Measurements from ENCODE around the gene CACYBP. TPM values are rescaled to one million over a fixed set of nuclear protein-coding genes. Genes with fewer than 3 reads are reported as not detected.

Gene CACYBP
- total and polyA plus RNA-seq, 2 of the 8 experiments (the other 6 are each of a cell fraction or from before 2014, with no cell fraction given), result 28.3 to 247 TPM

- Histone ChIP-seq H3K27me3 (replicated peaks in 1 of 4; ENCODE audit: control insufficient read depth in 3 of 4, extremely low read depth in 1 of 4, insufficient read depth in 3 of 4, low read length in 3 of 4) (no peaks in the 10 kb centered on the region; a peak in 1 of 7 replicates), H2BK20ac (ENCODE audit: low read length) (no peak overlapping the region), H3K4me3 (ENCODE audit: extremely low read depth in 1 of 4, insufficient read depth in 2 of 4, low read depth in 3 of 4, low read length in 4 of 4) (no peak overlapping the region), H4K91ac (replicated peaks; ENCODE audit: insufficient read length, low read length) (no peak overlapping the region), H4K8ac (ENCODE audit: extremely low read depth, insufficient read depth, low read length) (no peak overlapping the region), H3K4me2 (ENCODE audit: insufficient read depth in 1 of 2, low read depth in 2 of 2, low read length in 2 of 2) (no peak overlapping the region), H3K23ac (ENCODE audit: insufficient read length) (no peak overlapping the region), H2AK5ac (ENCODE audit: low read depth, low read length) (no peak overlapping the region), H3K9ac (replicated peaks in 1 of 4; ENCODE audit: extremely low read depth in 1 of 4, low read depth in 3 of 4, low read length in 3 of 4) (no peak overlapping the region), H2BK120ac (replicated peaks; ENCODE audit: low read depth, low read length) (no peak overlapping the region), H2AFZ (ENCODE audit: low read length) (no peak overlapping the region), H4K20me1 (replicated peaks in 1 of 2; ENCODE audit: control insufficient read depth in 1 of 2, insufficient read depth in 2 of 2, low read length in 2 of 2) (no peaks in the 10 kb centered on the region), H3K4ac (replicated peaks; ENCODE audit: insufficient read length, low read depth, low read length) (no peak overlapping the region), H4K5ac (ENCODE audit: insufficient read length, low read depth, low read length) (no peak overlapping the region), H3K36me3 (ENCODE audit: control insufficient read depth in 2 of 4, insufficient read depth in 4 of 4, low read length in 3 of 4) (no peaks in the 10 kb centered on the region), H3K79me1 (ENCODE audit: low read depth, low read length) (no peaks in the 10 kb centered on the region), H2BK5ac (ENCODE audit: low read depth, low read length) (no peak overlapping the region), H3K9me3 (ENCODE audit: insufficient read depth in 2 of 2, low read depth in 1 of 2, low read length in 1 of 2) (no peaks in the 10 kb centered on the region), H3K27ac (ENCODE audit: low read depth, low read length) (no peak overlapping the region), H3K4me1 (replicated peaks in 1 of 4; ENCODE audit: control insufficient read depth in 3 of 4, insufficient read depth in 4 of 4, low read length in 3 of 4) (peaks cover 0 to 6% (median 2%) of the 10 kb centered on the region in 4 experiments; a peak in 3 of 7 replicates), H3K79me2 (ENCODE audit: control insufficient read depth in 1 of 2, insufficient read depth in 2 of 2, low read length in 2 of 2) (no peaks in the 10 kb centered on the region), H2BK12ac (ENCODE audit: low read depth, low read length) (no peak overlapping the region), H3K23me2 (ENCODE audit: low read depth, low read length) (no peaks in the 10 kb centered on the region), H3K14ac (ENCODE audit: insufficient read length) (no peak overlapping the region), H3K18ac (ENCODE audit: extremely low read depth, low read length) (no peak overlapping the region), H3K56ac (replicated peaks; ENCODE audit: insufficient read length, low read depth, low read length) (no peak overlapping the region), H2BK15ac (ENCODE audit: low read length) (no peak overlapping the region)
- DNase-seq (ENCODE audit: low read depth in 1 of 2, low spot score in 2 of 2) (no peak), FAIRE-seq (no peak)
- CTCF ChIA-PET (ENCODE audit: partially characterized antibody), result no interaction called here
- WGBS, 2 experiments (ENCODE audit: extremely low coverage in 1 of 2, insufficient coverage in 1 of 2, insufficient read length in 1 of 2, insufficient replicate concordance in 2 of 2, low coverage in 1 of 2, low lambda C conversion rate in 2 of 2, missing lambda C conversion rate in 1 of 2), result 90% methylated on average over 2 of the region's 2 CpGs; no CpG with 5 or more reads in 1 of the 2 experiments
- POLR2A ChIA-PET (ENCODE audit: partially characterized antibody), result no interaction called here
- TF ChIP-seq YY1 (IDR thresholded peaks at IDR 0.05; ENCODE audit: low read depth, low read length), result no peak
- no peak for TF ChIP-seq GTF2F1 (IDR thresholded peaks at IDR 0.05; ENCODE audit: borderline replicate concordance, low read depth, low read length)
- no peak for TF ChIP-seq EP300 (IDR thresholded peaks at IDR 0.05; ENCODE audit: borderline replicate concordance in 1 of 2, low read depth in 2 of 2, low read length in 2 of 2)
- no peak for TF ChIP-seq NRF1 (IDR thresholded peaks at IDR 0.05; ENCODE audit: low read depth, low read length)
- no peak for TF ChIP-seq TAF7 (optimal IDR thresholded peaks at IDR 0.05; ENCODE audit: borderline replicate concordance, low read depth, low read length)
- TF ChIP-seq MAFK (IDR thresholded peaks at IDR 0.05; ENCODE audit: low read depth, low read length), result no peak
- TF ChIP-seq POU5F1 (IDR thresholded peaks at IDR 0.05; ENCODE audit: low read depth, low read length), result no peak
- no peak for TF ChIP-seq RFX5 (IDR thresholded peaks at IDR 0.05; ENCODE audit: borderline replicate concordance, low read depth, low read length)
- no peak for TF ChIP-seq ZNF274 (IDR thresholded peaks at IDR 0.05; ENCODE audit: borderline replicate concordance, extremely low read depth, low read length)
- TF ChIP-seq KDM5A (IDR thresholded peaks at IDR 0.05; ENCODE audit: low read length), result no peak
- TF ChIP-seq, protein P1, sequence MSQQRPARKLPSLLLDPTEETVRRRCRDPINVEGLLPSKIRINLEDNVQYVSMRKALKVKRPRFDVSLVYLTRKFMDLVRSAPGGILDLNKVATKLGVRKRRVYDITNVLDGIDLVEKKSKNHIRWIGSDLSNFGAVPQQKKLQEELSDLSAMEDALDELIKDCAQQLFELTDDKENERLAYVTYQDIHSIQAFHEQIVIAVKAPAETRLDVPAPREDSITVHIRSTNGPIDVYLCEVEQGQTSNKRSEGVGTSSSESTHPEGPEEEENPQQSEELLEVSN (IDR thresholded peaks at IDR 0.05), result no peak
- no peak for TF ChIP-seq TBP (IDR thresholded peaks at IDR 0.05; ENCODE audit: low read depth, low read length)
- TF ChIP-seq CBX5 (IDR thresholded peaks at IDR 0.05; ENCODE audit: low read depth, low read length), result no peak
- TF ChIP-seq SIX5 (IDR thresholded peaks at IDR 0.05; ENCODE audit: low read depth, low read length), result no peak
- TF ChIP-seq CBX8 (IDR thresholded peaks at IDR 0.05; ENCODE audit: borderline replicate concordance, low read depth, low read length), result no peak
Measured at GRCh38 chr1:175034775-175035174, 35.0 kb downstream of the CACYBP start.
